Measurements from ENCODE around the gene SMOC2. TPM values are rescaled to one million over a fixed set of nuclear protein-coding genes. Genes with fewer than 3 reads are reported as not detected.

SMOC2 gene
- total and polyA plus RNA-seq, 2 of the 13 experiments (the other 11 are each of a cell fraction or from before 2014, with no cell fraction given): not detected

DNA sequence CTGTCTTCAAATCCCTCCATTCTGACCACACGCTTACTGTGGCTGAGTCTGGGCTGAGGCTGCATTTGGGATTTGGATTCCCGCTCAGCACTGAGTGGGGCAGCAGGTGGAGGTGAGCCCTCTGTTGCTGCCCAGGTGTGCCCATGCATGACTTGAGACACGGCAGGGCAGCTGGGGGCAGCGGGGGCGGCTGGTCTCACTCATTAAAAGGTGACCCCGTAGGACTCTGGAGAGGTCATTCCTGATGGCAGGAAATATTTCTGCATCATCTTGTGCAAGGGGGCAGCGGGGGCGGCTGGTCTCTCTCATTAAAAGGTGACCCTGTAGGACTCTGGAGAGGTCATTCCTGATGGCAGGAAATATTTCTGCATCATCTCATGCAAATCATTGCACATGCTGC, 49.8 kb downstream of the SMOC2 start (continued):
- TF ChIP-seq, protein P1, sequence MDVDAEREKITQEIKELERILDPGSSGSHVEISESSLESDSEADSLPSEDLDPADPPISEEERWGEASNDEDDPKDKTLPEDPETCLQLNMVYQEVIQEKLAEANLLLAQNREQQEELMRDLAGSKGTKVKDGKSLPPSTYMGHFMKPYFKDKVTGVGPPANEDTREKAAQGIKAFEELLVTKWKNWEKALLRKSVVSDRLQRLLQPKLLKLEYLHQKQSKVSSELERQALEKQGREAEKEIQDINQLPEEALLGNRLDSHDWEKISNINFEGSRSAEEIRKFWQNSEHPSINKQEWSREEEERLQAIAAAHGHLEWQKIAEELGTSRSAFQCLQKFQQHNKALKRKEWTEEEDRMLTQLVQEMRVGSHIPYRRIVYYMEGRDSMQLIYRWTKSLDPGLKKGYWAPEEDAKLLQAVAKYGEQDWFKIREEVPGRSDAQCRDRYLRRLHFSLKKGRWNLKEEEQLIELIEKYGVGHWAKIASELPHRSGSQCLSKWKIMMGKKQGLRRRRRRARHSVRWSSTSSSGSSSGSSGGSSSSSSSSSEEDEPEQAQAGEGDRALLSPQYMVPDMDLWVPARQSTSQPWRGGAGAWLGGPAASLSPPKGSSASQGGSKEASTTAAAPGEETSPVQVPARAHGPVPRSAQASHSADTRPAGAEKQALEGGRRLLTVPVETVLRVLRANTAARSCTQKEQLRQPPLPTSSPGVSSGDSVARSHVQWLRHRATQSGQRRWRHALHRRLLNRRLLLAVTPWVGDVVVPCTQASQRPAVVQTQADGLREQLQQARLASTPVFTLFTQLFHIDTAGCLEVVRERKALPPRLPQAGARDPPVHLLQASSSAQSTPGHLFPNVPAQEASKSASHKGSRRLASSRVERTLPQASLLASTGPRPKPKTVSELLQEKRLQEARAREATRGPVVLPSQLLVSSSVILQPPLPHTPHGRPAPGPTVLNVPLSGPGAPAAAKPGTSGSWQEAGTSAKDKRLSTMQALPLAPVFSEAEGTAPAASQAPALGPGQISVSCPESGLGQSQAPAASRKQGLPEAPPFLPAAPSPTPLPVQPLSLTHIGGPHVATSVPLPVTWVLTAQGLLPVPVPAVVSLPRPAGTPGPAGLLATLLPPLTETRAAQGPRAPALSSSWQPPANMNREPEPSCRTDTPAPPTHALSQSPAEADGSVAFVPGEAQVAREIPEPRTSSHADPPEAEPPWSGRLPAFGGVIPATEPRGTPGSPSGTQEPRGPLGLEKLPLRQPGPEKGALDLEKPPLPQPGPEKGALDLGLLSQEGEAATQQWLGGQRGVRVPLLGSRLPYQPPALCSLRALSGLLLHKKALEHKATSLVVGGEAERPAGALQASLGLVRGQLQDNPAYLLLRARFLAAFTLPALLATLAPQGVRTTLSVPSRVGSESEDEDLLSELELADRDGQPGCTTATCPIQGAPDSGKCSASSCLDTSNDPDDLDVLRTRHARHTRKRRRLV (CRISPR knock-in tag; IDR thresholded peaks at IDR 0.05): no peak
- TF ChIP-seq, protein P2, sequence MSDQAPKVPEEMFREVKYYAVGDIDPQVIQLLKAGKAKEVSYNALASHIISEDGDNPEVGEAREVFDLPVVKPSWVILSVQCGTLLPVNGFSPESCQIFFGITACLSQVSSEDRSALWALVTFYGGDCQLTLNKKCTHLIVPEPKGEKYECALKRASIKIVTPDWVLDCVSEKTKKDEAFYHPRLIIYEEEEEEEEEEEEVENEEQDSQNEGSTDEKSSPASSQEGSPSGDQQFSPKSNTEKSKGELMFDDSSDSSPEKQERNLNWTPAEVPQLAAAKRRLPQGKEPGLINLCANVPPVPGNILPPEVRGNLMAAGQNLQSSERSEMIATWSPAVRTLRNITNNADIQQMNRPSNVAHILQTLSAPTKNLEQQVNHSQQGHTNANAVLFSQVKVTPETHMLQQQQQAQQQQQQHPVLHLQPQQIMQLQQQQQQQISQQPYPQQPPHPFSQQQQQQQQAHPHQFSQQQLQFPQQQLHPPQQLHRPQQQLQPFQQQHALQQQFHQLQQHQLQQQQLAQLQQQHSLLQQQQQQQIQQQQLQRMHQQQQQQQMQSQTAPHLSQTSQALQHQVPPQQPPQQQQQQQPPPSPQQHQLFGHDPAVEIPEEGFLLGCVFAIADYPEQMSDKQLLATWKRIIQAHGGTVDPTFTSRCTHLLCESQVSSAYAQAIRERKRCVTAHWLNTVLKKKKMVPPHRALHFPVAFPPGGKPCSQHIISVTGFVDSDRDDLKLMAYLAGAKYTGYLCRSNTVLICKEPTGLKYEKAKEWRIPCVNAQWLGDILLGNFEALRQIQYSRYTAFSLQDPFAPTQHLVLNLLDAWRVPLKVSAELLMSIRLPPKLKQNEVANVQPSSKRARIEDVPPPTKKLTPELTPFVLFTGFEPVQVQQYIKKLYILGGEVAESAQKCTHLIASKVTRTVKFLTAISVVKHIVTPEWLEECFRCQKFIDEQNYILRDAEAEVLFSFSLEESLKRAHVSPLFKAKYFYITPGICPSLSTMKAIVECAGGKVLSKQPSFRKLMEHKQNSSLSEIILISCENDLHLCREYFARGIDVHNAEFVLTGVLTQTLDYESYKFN (CRISPR knock-in tag; conservative IDR thresholded peaks at IDR 0.05): no peak
- TF ChIP-seq, protein P3, sequence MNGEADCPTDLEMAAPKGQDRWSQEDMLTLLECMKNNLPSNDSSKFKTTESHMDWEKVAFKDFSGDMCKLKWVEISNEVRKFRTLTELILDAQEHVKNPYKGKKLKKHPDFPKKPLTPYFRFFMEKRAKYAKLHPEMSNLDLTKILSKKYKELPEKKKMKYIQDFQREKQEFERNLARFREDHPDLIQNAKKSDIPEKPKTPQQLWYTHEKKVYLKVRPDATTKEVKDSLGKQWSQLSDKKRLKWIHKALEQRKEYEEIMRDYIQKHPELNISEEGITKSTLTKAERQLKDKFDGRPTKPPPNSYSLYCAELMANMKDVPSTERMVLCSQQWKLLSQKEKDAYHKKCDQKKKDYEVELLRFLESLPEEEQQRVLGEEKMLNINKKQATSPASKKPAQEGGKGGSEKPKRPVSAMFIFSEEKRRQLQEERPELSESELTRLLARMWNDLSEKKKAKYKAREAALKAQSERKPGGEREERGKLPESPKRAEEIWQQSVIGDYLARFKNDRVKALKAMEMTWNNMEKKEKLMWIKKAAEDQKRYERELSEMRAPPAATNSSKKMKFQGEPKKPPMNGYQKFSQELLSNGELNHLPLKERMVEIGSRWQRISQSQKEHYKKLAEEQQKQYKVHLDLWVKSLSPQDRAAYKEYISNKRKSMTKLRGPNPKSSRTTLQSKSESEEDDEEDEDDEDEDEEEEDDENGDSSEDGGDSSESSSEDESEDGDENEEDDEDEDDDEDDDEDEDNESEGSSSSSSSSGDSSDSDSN (CRISPR knock-in tag; IDR thresholded peaks at IDR 0.05): no peak
- TF ChIP-seq ZNF33B (CRISPR knock-in tag; IDR thresholded peaks at IDR 0.05): no peak

Data from HepG2 (cell line).